Activated T-cell treated with anti-CD3 and anti-CD28 coated beads for 24 hours (primary cell): ENCODE data around the gene EWSR1.

Experiments
- DNase-seq: peaks from one replicate; pipeline ENCODE4 v3.0.0-alpha.2; 2020; ENCODE audit warnings: low read depth

The EWSR1 gene

DNA sequence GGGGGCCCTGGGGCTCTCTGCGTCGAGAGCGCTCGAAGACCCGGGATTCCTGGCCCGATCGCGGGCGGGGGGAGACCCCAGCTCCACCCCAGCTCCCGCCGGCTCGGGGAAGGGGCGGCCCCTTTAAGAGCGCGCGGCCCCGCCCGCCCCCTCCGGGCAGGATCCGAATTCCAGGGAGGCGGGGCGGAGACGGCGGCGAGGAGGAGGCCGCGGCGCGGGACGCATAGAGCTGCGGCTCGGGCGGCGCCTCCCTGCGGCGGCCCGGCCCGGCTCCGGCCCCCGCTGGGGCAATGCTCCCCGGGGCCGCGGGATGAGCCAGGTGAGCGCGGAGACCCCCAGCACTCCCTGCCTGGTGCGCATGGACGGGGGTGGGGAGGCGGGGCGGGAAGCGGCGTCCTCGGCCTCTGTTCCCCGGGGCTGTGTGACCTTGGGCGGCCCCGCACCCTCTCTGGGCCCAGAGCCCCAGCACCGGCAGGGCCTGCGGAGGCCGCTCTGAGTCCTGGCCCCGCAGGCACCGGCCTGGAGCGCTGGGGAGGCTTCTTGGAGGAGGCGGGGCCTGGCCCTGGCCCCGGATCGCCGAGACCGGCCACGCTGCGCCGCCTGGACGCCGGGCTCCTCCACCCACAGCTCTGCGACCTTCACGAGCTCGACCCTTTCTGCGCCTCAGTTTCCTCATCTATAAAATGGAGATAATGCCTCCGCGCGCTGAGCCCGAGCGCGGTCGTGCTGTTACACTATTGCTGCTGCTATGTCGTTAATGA lies 38.9 kb downstream of the EWSR1 start:
- no peak for DNase-seq

DNA sequence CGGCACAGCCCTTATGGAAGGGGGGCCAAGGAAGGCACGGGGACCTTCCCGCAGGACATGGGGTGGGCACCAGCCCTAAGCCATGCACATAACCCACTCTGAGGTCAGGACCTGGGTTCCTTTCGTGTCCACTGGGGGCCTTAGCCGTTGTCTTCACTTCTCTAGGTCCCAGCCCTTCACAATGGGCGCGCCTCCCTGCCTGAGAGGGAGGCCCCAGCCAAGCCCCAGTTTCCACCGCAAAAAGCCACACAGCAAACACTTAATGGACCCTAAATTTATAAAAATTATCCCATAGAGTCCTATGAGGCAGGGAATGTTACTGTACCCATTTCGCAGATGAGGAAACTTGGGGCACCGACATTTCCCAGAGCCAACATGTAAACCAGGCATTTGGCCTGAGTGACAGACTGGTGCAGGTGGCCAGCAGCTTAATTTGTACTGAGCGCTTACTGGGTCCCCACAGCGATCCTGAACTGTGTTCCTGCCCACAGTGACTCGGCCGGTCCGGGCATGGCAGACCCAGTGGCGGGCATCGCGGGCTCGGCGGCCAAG lies 39.6 kb downstream of the EWSR1 start:
- no peak for DNase-seq

DNA sequence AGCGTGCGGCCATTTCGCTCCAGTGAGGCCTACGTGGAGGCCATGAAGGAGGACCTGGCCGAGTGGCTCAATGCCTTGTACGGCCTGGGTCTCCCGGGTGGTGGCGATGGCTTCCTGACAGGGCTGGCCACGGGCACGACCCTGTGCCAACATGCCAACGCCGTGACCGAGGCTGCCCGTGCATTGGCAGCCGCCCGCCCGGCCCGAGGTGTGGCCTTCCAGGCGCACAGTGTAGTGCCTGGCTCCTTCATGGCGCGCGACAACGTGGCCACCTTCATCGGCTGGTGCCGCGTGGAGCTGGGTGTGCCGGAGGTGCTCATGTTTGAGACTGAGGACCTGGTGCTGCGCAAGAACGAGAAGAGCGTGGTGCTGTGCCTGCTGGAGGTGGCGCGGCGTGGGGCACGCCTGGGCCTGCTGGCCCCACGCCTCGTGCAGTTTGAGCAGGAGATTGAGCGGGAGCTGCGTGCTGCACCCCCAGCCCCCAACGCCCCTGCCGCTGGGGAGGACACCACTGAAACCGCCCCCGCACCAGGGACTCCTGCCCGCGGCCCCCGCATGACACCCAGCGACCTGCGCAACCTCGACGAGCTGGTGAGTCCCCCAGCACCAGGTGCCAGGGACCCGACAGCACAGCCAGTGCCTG lies 40.2 kb downstream of the EWSR1 start:
- no peak for DNase-seq

DNA sequence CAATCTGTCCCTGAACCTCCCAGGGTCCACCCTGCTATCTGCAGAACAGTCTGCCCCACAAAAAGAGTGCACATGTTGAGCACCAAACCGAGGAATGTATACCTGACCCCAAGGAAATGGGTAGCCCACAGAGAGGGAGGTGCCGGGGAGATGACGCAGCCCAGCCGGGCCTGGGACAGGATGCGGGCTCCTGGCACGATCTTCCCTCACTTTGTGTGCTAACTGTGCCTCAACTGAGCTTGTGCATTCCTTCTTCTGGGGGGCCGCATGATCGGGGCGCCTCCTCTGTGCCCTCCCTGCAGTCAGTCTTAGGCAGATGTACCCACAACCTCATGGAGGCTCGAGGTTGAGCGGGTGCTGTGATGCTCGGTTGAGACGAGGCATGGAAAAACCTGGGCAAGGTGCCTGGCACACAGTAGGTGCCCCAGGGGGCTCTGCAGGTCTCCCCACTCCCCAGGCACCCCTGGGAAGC lies 40.8 kb downstream of the EWSR1 start:
- DNase-seq = no peak

DNA sequence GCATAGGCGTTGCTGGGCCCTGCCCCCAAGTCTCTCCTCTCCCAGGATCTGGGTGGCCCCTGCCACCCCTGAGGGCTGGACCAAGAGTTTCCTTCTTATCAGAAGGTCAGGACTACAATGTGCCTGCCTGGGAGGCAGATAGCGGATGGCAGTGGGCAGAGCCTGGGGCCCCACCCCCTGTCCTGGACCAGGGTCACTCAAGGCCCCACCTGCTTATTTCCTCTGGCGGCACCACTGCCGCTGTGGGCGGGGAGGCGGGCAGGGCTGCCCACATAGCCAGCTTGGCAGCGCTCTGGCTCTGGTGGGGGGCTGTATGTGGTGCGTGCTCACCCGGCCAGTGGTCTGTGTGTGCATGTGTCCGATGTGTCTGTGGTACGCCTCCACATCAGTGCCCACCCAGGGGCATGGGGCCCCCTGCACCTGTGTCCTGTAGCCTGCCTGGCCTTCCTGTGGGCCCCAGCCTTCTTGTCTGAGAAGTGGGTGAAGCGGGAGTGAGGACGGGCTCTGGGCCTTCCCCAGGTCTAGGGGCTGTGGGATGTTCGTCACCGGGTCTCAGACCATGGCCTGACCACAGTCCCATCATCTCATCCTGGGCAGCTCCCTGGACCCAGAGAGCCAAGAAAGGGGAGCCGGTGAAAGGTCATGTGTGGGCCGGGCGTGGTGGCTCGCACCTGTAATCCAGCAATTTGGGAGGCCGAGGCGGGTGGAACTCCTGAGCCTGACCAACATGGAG lies 41.4 kb downstream of the EWSR1 start:
- DNase-seq = no peak

DNA sequence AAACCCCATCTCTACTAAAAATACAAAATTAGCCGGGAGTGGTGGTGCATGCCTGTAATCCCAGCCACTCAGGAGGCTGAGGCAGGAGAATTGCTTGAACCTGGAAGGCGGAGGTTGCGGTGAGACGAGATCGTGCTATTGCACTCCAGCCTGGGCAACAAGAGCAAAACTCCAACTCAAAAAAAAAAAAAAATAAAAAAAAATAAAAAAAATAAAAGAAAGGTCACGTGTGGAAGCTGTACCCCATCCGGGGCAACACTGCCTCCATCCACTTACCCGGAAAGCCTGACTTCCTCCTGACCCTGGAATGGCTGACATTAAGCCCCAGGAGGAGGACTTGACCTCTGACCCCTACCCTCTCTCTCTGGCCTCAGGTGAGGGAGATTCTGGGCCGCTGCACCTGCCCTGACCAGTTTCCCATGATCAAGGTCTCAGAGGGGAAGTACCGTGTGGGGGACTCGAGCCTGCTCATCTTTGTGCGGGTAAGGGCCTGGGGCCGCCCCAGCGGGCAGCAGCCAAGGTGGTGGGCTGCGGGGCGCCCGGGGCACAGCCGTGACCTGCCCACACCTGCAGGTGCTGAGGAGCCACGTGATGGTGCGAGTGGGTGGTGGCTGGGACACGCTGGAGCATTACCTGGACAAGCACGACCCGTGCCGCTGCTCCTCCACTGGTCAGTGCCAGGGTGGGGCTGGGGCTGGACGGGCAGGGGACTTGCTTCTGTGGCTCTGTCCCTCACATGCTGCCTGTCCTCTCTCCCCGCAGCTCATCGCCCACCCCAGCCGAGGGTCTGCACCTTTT lies 42.2 kb downstream of the EWSR1 start:
- no peak for DNase-seq

DNA sequence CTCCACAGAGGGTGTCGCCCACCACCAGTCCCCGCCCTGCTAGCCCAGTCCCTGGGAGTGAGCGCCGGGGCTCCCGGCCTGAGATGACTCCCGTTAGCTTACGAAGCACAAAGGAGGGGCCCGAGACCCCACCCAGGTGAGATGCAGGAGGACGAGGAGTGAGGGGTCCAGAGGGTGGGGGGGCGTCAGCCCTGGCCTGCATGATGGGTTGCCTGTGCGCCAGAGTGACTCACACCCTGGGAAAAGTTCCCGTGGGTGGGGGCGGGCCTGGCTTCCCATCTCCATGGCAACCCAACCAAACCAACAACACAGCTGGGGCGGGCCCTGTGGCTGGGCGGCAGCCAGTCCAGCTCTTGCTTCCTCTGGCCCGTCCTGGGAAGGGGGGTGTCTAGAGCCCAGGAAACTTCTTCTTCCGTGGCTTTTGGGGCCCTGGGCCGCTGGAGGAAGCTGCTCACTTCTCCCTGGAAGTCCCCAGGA lies 42.8 kb downstream of the EWSR1 start:
- peak; percentile 62 for DNase-seq

DNA sequence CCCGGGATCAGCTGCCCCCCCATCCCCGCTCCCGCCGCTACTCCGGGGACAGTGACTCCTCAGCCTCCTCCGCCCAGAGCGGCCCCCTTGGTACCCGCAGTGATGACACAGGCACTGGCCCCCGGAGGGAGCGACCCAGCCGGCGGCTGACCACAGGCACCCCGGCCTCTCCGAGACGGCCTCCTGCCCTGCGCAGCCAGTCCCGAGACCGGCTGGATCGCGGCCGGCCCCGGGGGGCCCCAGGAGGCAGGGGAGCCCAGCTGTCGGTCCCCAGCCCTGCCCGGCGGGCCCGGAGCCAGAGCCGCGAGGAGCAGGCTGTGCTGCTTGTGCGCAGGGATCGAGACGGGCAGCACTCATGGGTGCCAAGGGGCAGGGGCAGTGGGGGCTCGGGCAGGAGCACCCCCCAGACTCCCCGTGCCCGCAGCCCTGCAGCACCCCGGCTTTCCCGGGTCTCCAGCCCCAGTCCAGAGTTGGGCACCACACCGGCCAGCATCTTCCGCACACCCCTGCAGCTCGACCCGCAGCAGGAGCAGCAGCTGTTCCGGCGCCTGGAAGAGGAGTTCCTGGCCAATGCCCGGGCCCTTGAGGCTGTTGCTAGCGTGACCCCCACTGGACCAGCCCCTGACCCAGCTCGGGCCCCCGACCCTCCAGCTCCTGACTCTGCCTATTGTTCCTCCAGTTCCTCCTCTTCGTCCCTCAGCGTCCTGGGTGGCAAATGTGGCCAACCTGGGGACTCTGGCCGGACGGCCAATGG lies 43.6 kb downstream of the EWSR1 start:
- DNase-seq = no peak

DNA sequence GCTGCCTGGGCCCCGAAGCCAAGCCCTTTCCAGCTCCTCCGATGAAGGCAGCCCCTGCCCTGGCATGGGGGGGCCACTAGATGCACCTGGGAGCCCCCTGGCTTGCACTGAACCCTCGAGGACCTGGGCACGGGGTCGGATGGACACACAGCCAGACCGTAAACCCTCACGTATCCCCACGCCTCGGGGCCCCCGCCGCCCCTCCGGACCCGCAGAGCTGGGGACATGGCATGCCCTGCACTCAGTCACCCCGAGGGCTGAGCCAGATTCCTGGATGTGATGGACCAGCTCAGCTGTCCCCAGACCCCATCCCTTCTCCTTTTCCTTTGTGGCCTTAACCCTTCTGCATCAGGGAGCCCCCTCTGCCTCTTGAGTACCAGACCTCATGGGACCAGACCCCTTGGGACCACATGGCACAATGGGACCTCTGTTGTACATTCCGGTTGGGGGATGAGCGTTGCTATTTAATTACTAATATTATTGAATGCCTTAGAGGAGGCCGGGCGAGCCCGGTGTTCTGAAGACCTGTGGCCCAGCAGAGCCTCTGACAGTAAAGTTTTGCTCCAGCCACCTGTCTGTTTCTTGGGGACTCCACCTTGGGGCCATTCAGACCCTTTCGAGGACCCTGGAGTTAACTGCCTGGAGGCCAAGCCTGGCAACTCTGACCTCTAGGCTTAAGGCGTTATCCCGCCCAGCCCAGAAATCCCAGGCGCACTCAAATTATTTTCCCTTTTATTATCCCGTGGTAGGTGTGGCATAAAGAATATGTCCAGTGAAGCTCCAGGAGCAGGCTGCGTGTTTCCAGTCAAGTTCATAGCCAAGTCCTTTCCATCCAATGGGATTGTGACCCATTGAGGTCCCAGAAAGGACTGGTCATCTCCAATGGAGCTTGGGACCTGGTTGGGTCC lies 44.4 kb downstream of the EWSR1 start:
- DNase-seq = no peak

DNA sequence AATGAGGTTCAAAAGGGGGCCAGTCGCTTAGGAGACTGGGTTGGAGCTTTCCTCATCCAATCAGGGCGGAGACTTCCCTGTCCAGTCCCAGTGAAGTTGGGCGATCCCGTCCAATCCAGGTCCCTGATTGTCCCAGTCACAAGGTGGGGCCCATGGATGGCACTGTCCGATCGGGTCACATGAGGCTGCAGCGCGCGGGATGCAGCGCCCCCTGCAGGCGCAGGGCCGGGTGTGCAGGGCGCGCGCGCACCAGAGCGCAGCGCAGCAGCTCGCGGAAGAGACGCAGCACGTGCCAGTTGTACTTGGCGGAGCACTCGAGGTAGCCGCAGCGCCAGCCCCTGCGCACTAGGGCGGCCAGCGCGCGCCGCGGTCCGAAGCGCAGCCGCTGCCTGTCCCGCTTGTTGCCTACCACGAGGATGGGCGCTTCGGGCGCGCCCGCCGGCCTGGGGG lies 45.1 kb downstream of the EWSR1 start:
- DNase-seq = no peak

DNA sequence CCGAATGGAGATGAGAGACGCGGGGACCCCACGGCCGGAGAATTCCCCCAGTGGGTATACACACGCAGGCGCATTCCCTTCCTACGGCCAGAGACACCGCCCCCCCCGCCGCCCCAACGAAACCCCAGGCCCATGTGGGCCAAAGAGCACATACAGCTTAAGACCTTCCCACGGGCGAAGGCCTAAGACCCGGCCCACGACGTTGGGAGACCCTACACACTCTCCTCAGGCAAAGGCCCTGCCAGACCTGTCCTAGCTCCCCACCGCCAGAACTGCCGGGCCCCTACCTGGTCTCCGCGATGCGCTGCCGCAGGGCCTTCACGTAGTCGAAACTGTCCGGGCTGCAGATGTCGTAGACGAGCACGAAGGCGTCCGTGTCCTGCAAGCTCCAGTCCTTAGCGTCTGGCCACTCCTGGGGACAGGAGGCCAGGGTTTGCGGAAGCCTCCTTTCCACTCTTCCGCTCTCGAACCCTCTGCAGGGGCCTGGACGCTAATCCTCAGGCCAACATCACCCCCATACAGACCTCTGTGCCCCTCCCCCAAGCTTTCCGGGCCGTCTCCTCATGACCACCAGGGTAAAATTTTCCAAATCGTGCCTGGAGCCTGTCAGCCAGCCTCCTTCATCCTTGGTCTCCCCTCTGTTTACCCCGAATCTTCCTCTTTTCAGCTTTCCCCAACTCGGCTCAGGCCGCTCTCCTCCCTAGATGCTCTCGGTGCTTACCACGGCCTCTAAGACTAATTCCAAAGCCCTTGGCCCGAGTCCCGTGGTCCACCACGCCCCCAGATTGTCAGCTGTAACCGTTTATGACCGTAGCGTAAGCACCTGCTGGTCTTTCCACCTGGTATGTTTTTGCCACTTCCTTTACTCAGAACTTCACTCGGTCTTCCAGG lies 45.8 kb downstream of the EWSR1 start:
- no peak for DNase-seq

DNA sequence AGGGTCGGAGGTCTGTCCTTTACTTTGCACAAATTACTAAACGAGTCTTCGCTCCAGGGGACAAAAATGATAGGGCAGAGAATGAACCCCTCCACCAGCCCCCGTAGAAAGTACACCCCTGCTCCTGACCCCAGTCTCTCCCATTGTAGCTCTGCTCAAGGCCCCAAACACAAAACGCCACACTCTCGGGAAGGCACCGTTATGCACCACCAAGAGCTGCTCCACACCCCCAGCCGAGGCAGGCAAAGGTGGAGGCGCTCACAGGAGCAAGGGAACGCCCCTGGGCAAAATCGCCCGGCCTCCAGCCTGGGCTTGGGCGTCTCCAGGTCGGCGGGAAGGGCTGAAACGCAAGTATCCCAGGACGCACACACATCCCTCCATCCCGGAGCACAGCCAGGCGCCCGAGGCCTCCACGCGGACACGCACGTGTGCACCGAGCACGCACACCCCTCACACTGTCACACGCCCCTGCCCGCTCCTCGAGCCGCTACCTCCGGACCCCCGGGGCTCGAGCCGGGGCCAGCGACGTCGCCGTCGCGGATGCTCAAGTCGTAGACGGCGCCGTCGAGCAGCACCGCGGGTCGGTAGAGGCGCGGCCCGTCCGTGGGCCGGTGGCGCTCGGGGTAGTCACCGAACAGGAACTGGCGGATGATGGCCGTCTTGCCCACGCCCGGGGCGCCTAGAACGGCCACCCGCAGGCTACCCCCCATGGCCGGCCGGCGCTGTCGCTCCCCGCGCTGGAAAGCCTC lies 46.6 kb downstream of the EWSR1 start:
- no peak for DNase-seq

DNA sequence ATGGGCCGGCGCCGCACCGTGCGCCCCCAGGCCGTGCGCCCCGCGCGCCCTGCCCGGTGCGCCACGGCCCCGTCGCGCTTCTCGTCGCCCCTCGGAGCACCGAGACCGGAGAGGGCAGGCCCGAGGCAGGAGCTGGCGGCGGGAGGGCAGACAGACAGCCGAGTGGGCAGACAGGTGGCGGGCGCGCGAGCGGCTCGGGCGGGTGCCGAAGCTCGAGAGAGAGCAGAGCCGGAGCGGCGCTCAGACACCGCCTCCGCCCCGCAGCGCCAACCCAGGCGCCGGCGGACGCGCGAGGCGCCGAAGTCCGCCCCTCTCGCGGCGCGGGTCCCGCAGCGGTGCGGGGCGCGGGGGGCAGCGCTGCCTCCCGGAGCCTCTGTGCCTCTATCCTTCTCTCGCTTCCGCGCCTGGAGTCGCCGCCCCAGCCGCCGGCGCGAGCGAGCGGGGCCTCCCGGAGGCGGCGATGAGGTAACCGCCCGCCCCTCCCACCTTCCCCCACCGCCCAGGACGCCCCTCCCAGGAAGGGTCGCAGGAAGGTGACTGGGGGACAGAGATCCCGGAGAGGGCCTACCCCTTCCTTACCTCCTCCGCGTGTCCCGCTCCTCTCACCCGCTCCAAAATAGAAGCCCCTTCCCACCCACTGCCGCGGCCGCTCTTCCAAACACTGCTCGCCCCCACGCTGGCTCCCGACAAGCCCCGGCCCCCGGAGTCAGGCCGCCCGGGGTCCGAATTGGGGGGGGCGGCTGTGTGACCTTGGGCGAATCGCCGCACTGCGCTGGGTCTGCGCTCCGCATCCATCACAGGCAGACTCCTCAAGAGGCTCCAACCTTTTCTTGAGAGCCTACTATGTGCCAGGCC lies 47.4 kb downstream of the EWSR1 start, which contains the start of gene RASL10A:
Gene RASL10A (minus strand): TSS at position 412 of the 855 bp plus-strand sequence. CDS start 451 bp downstream, outside the sequence.
- no peak for DNase-seq

DNA sequence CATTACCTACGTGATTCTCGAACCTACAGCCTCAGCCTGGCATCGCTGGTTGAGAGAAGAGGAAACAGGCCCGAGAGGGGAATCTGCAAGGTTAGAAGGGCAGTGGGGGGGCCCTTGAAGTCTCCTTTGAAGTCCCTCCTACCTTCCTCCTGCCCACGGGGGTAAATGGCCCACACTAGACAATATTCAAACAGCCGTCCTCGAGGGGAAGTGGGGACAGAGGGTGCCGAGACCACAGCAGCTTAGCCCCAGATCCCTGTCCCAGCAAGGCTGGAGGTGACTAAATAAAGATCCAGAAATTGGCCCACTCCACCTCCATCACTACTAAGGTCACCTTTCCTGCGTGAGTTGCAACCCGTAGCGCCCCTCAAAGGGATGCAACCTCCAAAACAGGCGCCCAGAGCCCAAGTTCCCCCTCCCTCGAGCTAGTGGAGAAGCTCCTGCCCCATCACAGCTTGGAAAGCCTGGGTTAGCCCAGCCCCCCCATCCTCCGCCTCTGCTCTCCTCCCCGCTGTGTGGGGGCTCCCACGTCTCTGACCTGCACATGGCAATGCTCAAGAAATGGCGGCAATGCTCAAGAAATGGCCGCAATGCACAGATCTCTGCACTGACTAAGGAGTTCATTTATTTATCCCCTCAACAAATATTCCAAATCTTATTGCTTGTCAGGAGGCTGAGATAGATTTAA lies 48.2 kb downstream of the EWSR1 start:
- DNase-seq = no peak

DNA sequence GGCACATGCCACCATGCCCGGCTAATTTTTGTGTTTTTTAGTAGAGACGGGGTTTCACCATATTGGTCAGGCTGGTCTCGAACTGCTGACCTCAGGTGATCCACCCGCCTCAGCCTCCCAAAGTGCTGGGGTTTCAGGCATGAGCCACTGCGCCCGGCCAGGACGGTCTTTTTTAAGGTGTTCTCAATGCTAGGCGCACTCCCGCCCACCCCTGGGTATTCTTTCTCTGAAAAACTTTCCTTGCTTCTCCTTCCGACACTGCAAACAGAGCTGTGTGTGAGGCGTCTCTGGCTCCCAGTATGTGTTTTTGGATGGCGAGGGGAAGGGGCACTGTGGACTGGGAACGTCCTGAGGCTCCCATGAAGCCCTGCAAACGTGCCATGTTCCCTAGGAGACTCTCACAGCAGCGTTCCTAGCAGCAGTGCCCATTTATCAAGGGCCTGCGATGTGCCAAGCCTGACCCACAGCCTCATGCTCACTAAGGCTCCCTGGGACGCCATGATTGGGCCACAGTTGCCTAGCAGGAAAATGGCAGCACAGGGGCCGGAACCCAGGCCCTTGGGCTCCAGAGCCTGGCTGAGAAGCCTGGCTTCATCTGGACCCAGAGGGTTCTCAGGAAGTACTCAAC lies 49.9 kb downstream of the EWSR1 start:
- DNase-seq = no peak

DNA sequence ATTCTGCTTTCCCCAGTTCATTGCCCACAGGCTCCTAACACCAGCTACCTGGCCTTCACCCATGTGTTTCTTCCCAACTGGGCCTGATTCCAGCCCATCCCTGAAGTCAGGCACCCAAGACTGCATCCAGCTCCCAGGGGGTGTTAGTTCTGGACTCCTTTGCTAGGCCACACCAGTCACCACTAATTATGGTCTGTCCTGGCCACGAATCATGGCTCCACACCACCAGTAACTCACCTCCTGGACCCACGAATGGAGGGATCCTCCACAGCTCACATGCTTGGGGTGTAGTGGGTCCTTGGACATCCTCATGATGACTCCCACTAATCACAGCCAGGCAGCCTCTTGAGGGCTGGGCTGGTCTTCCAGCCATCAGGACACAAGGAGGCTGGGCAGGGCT lies 51.0 kb downstream of the EWSR1 start:
- DNase-seq = no peak
